GM21786 (cell line): ENCODE data around the gene CTPS1.

Experiments used
- ATAC-seq: cut with Tn5 transposase; IDR thresholded peaks from one replicate; pipeline ENCODE4 v1.9.1; 2021; ENCODE audit not compliant: unreplicated experiment

Gene CTPS1

GRCh38 chr1:40988280-40988679 lies 8.8 kb downstream of the CTPS1 start:
- ATAC-seq: no peak

- ATAC-seq: no peak
Measured at GRCh38 chr1:40989066-40989465, 9.6 kb downstream of the CTPS1 start.

GRCh38 chr1:40997096-40997495 lies 17.6 kb downstream of the CTPS1 start:
- ATAC-seq: no peak

GRCh38 chr1:40998668-40999067 lies 19.2 kb downstream of the CTPS1 start:
- no peak for ATAC-seq

GRCh38 chr1:41003127-41003639 lies 23.7 kb downstream of the CTPS1 start:
- ATAC-seq: no peak

GRCh38 chr1:41003640-41004220 lies 24.2 kb downstream of the CTPS1 start:
- peak; percentile 98 for ATAC-seq

GRCh38 chr1:41005876-41006275 lies 26.4 kb downstream of the CTPS1 start:
- ATAC-seq: no peak

GRCh38 chr1:41006942-41007865 lies 27.7 kb downstream of the CTPS1 start:
- no peak for ATAC-seq

- no peak for ATAC-seq
Measured at GRCh38 chr1:41009466-41009865, 30.0 kb downstream of the CTPS1 start.

GRCh38 chr1:41010345-41010744 lies 30.8 kb downstream of the CTPS1 start:
- ATAC-seq: no peak

- no peak for ATAC-seq
Measured at GRCh38 chr1:41013024-41013423, 33.5 kb downstream of the CTPS1 start.

GRCh38 chr1:41013796-41014195 lies 34.3 kb downstream of the CTPS1 start:
- no peak for ATAC-seq

GRCh38 chr1:41014871-41015270 lies 35.4 kb downstream of the CTPS1 start:
- ATAC-seq: no peak

GRCh38 chr1:41015281-41015896 lies 35.9 kb downstream of the CTPS1 start:
- no peak for ATAC-seq

GRCh38 chr1:41015897-41016470 lies 36.5 kb downstream of the CTPS1 start:
- ATAC-seq: no peak

GRCh38 chr1:41017141-41018017 lies 37.9 kb downstream of the CTPS1 start:
- ATAC-seq: no peak

GRCh38 chr1:41018018-41018410 lies 38.5 kb downstream of the CTPS1 start:
- ATAC-seq: no peak

- no peak for ATAC-seq
Measured at GRCh38 chr1:41019353-41019745, 39.9 kb downstream of the CTPS1 start.

GRCh38 chr1:41020109-41020576 lies 40.6 kb downstream of the CTPS1 start:
- no peak for ATAC-seq

- no peak for ATAC-seq
Measured at GRCh38 chr1:41020654-41021053, 41.2 kb downstream of the CTPS1 start.
